GM18517 (cell line): Measurements from ENCODE around the gene NBPF26.
"Not testable (repeated sequence)": the region's sequence is repeated elsewhere in the genome, so short reads cannot be mapped to it uniquely, and the experiment has no call there.

Experiments used
- ATAC-seq: cut with Tn5 transposase; IDR thresholded peaks from one replicate; pipeline ENCODE4 v1.9.1; 2021; ENCODE audit warnings: mild to moderate bottlenecking, moderate library complexity; ENCODE audit not compliant: unreplicated experiment

The NBPF26 gene

GRCh38 chr1:120723715-120724402 is at the start of gene NBPF26:
NBPF26 (plus strand) TSS chr1:120723945.
- ATAC-seq: not testable (repeated sequence)

- ATAC-seq: not testable (repeated sequence)
These were observed 43.5 kb upstream of the NBPF26 start for GRCh38 chr1:120680106-120680819.

- not testable (repeated sequence) for ATAC-seq
These were observed 42.8 kb upstream of the NBPF26 start for GRCh38 chr1:120680938-120681337.

- ATAC-seq: not testable (repeated sequence)
These were observed 39.3 kb upstream of the NBPF26 start for GRCh38 chr1:120684397-120684796.

GRCh38 chr1:120685622-120686021 is 38.1 kb upstream of the NBPF26 start:
- not testable (repeated sequence) for ATAC-seq

GRCh38 chr1:120687250-120687649 is 36.5 kb upstream of the NBPF26 start:
- ATAC-seq: not testable (repeated sequence)

GRCh38 chr1:120700807-120701562 is 22.8 kb upstream of the NBPF26 start:
- ATAC-seq: not testable (repeated sequence)

- ATAC-seq: not testable (repeated sequence)
These were observed 409 bp upstream of the NBPF26 start for GRCh38 chr1:120723358-120723714.

GRCh38 chr1:120724507-120724906 is 762 bp downstream of the NBPF26 start:
- ATAC-seq: not testable (repeated sequence)

GRCh38 chr1:120728811-120729210 is 5.1 kb downstream of the NBPF26 start:
- not testable (repeated sequence) for ATAC-seq

- ATAC-seq: not testable (repeated sequence)
These were observed 45.3 kb downstream of the NBPF26 start for GRCh38 chr1:120769090-120769489.

- not testable (repeated sequence) for ATAC-seq
These were observed 81.7 kb downstream of the NBPF26 start for GRCh38 chr1:120805452-120805851.

- ATAC-seq: not testable (repeated sequence)
These were observed 88.1 kb downstream of the NBPF26 start for GRCh38 chr1:120811822-120812221.

GRCh38 chr1:120825051-120825450 is 101.3 kb downstream of the NBPF26 start:
- not testable (repeated sequence) for ATAC-seq

GRCh38 chr1:120826623-120827022 is 102.9 kb downstream of the NBPF26 start:
- ATAC-seq: not testable (repeated sequence)

GRCh38 chr1:120844186-120844944 is 120.6 kb downstream of the NBPF26 start:
- not testable (repeated sequence) for ATAC-seq

- not testable (repeated sequence) for ATAC-seq
These were observed 121.2 kb downstream of the NBPF26 start for GRCh38 chr1:120844945-120845330.

- not testable (repeated sequence) for ATAC-seq
These were observed 125.9 kb downstream of the NBPF26 start for GRCh38 chr1:120849400-120850286.

- ATAC-seq: not testable (repeated sequence)
These were observed 126.5 kb downstream of the NBPF26 start for GRCh38 chr1:120850287-120850536.
